ENCODE measurements around the gene BIN1.

Gene BIN1

DNA sequence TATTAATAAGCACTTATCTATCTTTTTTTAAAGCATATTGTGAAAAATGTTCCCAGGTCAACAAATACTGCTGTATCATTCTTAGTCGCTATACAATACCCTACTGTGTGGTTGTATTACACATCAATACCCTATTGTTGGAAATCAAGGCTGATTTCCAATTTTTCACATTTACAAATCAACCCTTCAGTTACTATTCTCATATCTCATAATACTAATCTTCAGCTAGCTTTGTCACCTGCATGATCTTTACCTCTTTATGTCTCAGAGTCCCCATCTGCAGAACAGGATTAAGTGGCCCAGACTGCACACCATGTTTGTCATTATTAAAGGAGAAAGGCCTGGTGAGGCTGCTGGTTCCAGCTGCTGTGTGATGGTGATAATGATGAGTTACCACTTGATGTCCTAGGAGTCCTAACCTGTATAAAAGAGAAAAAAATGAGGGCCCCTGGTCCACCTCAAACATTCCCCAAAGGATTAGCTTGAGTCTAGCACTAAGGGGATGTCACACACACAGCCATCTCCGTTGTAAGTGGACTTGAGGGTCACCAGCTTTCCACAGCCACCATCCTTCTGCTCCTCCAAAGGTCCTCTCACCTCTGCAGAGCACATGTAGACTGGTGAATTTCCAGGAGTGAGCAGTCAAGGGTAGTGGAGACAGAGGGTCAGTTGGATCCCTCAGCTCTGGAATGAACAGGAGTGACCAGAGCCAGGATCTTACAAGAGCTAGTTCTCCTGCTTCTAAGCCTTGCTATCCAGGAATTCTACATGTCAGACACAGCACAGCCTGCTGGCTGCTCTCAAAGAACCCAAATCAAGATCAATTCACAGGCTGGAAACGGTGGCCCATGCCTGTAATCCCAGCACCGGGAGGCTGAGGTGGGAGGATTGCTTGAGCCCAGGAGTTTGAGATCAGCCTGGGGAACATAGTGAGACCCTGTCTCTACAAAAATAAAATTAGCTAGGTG lies 36.0 kb upstream of the BIN1 start:
- Mint-ChIP-seq H3K4me3 (no peak overlapping the region), H3K4me1 (ENCODE audit: low read depth) (peaks cover 58% of the 10 kb centered on the region), H3K36me3 (ENCODE audit: low read depth) (no peaks in the 10 kb centered on the region), H3K27ac (peak overlapping the region; percentile 71), H3K27me3 (peaks cover 27% of the 10 kb centered on the region), H3K9me3 (no peaks in the 10 kb centered on the region)
- intact Hi-C loops (cut with micrococcal nuclease), result no loop called here

GRCh38 chr2:127140538-127140937 lies 33.6 kb upstream of the BIN1 start:
- Mint-ChIP-seq H3K27ac (no peak overlapping the region), H3K27me3 (peaks cover 32% of the 10 kb centered on the region), H3K36me3 (ENCODE audit: low read depth) (no peaks in the 10 kb centered on the region), H3K4me3 (no peak overlapping the region), H3K9me3 (no peaks in the 10 kb centered on the region), H3K4me1 (ENCODE audit: low read depth) (peaks cover 62% of the 10 kb centered on the region)
- intact Hi-C loops (cut with micrococcal nuclease), result no loop called here

- Mint-ChIP-seq H3K4me3 (no peak overlapping the region), H3K4me1 (ENCODE audit: low read depth) (peaks cover 64% of the 10 kb centered on the region), H3K36me3 (ENCODE audit: low read depth) (no peaks in the 10 kb centered on the region), H3K9me3 (no peaks in the 10 kb centered on the region), H3K27ac (no peak overlapping the region), H3K27me3 (peaks cover 32% of the 10 kb centered on the region)
- intact Hi-C loops (cut with micrococcal nuclease), result loop anchor here (5.0 to 10.0 kb wide), 2 partner anchors 38 to 55 kb away; no protein-coding TSS in a partner anchor
These were observed 32.8 kb upstream of the BIN1 start for GRCh38 chr2:127139766-127140165.

GRCh38 chr2:127138281-127138680 lies 31.3 kb upstream of the BIN1 start:
- Mint-ChIP-seq H3K4me3 (no peak overlapping the region), H3K27me3 (peaks cover 32% of the 10 kb centered on the region), H3K27ac (no peak overlapping the region), H3K9me3 (no peaks in the 10 kb centered on the region), H3K4me1 (ENCODE audit: low read depth) (peaks cover 61% of the 10 kb centered on the region), H3K36me3 (ENCODE audit: low read depth) (no peaks in the 10 kb centered on the region)
- intact Hi-C loops (cut with micrococcal nuclease), result loop anchor here (5.0 to 10.0 kb wide), 2 partner anchors 39 to 53 kb away; no protein-coding TSS in a partner anchor

GRCh38 chr2:127137741-127138140 lies 30.8 kb upstream of the BIN1 start:
- Mint-ChIP-seq H3K36me3 (ENCODE audit: low read depth) (no peaks in the 10 kb centered on the region), H3K9me3 (no peaks in the 10 kb centered on the region), H3K27me3 (peaks cover 32% of the 10 kb centered on the region), H3K4me1 (ENCODE audit: low read depth) (peaks cover 61% of the 10 kb centered on the region), H3K27ac (peak overlapping the region; percentile 41), H3K4me3 (no peak overlapping the region)
- intact Hi-C loops (cut with micrococcal nuclease), result loop anchor here (5.0 to 10.0 kb wide), 2 partner anchors 40 to 53 kb away; no protein-coding TSS in a partner anchor

DNA sequence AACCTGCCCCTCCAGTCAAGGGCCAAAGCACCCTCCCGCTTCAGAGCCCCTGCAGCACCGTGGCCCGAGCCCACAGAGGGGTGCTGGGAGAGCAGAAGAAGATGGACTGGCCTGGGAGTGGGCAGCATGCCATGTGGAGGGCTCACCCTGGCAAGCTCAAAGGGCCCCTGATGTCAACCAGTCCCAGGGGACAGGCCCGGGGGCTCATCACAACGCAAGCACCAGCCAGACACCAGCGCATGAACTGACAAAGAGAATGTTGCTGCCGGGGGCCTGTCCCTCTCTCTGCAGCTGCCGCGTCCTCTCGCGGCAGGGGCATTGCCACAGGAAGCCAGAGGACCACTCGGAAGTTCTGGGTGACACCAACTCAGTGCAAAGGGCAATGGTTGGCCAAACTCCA lies 30.3 kb upstream of the BIN1 start:
- H3K27me3 Mint-ChIP-seq, result peaks cover 32% of the 10 kb centered on the region
- peaks cover 59% of the 10 kb centered on the region for H3K4me1 Mint-ChIP-seq (ENCODE audit: low read depth)
- no peak overlapping the region for H3K27ac Mint-ChIP-seq
- intact Hi-C loops (cut with micrococcal nuclease), result loop anchor here (5.0 to 10.0 kb wide), 2 partner anchors 40 to 52 kb away; no protein-coding TSS in a partner anchor
- H3K9me3 Mint-ChIP-seq, result no peaks in the 10 kb centered on the region
- no peaks in the 10 kb centered on the region for H3K36me3 Mint-ChIP-seq (ENCODE audit: low read depth)
- no peak overlapping the region for H3K4me3 Mint-ChIP-seq

GRCh38 chr2:127134833-127135830 lies 28.2 kb upstream of the BIN1 start:
- no peaks in the 10 kb centered on the region for H3K9me3 Mint-ChIP-seq

DNA sequence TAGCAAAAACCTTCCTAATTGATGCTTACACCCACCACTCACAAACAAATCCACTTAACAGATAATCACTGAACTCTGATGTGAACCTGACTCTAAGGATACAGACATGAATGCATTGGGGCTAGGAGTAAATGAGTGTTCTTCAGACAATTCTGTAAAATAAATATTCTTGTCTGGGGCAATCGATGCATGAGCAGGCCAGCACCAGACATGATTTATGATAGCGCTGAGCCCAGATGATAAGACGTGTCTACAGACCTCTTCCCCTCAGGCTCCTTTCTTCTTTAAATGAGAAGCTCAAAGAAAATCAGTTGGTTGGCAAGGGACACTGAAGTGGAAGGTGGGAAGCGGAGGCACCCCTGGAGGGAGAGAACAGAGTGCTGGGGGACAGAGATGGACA lies 27.3 kb upstream of the BIN1 start:
- Mint-ChIP-seq H3K27ac (peak overlapping the region; percentile 71), H3K9me3 (no peaks in the 10 kb centered on the region), H3K4me1 (ENCODE audit: low read depth) (peaks cover 43% of the 10 kb centered on the region), H3K36me3 (ENCODE audit: low read depth) (no peaks in the 10 kb centered on the region), H3K4me3 (peak overlapping the region; percentile 30), H3K27me3 (peaks cover 12% of the 10 kb centered on the region)
- intact Hi-C loops (cut with micrococcal nuclease), result loop anchor here (10.0 kb wide), 1 partner anchor 49 kb away; no protein-coding TSS in a partner anchor

More at GRCh38 chr2:127134833-127135830, 28.2 kb upstream of the BIN1 start:
- H3K27me3 Mint-ChIP-seq, result peaks cover 19% of the 10 kb centered on the region
- H3K27ac Mint-ChIP-seq, result peak overlapping the region; percentile 71
- no peaks in the 10 kb centered on the region for H3K36me3 Mint-ChIP-seq (ENCODE audit: low read depth)
- intact Hi-C loops (cut with micrococcal nuclease), result loop anchor here (5.0 to 10.0 kb wide), 2 partner anchors 42 to 50 kb away; no protein-coding TSS in a partner anchor
- H3K4me3 Mint-ChIP-seq, result peak overlapping the region; percentile 8
- H3K4me1 Mint-ChIP-seq (ENCODE audit: low read depth), result peaks cover 51% of the 10 kb centered on the region

- Mint-ChIP-seq H3K27ac (peak overlapping the region; percentile 31), H3K9me3 (no peaks in the 10 kb centered on the region), H3K4me1 (ENCODE audit: low read depth) (peaks cover 43% of the 10 kb centered on the region), H3K36me3 (ENCODE audit: low read depth) (no peaks in the 10 kb centered on the region), H3K4me3 (no peak overlapping the region), H3K27me3 (peaks cover 11% of the 10 kb centered on the region)
- intact Hi-C loops (cut with micrococcal nuclease), result loop anchor here (10.0 kb wide), 1 partner anchor 49 kb away; no protein-coding TSS in a partner anchor
These were observed 26.8 kb upstream of the BIN1 start for GRCh38 chr2:127133793-127134192.

DNA sequence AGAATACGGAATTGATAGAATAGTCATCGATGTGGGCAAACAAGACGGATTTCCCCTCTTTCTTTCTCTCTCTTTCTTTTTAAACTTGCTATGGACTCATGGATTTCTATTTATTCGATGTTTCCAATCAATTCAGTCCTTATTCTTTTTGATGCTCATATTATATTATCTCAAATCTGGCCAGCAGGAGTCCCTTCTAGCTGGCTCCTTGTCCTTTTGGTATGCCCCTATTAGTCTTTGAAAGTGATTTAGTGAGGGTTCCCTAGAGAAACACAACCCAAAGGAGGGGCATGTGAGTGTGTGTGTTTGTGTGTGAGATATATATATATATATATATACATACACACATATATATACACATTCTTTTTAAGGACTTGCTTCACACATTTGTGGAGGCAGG lies 23.5 kb upstream of the BIN1 start:
- H3K9me3 Mint-ChIP-seq, result no peaks in the 10 kb centered on the region
- no peak overlapping the region for H3K27ac Mint-ChIP-seq
- intact Hi-C loops (cut with micrococcal nuclease), result loop anchor here (10.0 kb wide), 1 partner anchor 46 kb away; no protein-coding TSS in a partner anchor
- H3K36me3 Mint-ChIP-seq (ENCODE audit: low read depth), result no peaks in the 10 kb centered on the region
- no peak overlapping the region for H3K4me3 Mint-ChIP-seq
- H3K27me3 Mint-ChIP-seq, result peaks cover 8% of the 10 kb centered on the region
- H3K4me1 Mint-ChIP-seq (ENCODE audit: low read depth), result peaks cover 25% of the 10 kb centered on the region

DNA sequence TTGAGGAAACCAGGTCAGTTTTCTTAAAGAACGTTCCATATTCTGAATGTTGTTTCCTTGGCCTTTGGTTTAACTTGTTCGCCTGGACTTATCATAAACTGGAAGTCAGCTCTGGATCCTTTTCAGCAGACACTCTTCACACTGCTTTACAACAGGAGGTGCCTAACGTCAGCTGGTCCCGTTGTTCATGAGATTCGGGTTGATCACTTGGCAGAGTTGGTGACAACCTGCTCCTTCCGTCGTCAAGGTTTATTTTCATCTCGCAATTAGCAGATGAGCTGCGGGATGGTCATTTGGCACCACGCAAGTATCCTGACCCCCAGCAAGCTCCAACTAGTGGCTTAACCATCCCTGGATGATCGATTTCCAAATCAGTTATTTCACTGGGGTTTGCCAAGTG lies 23.0 kb upstream of the BIN1 start:
- H3K4me3 Mint-ChIP-seq, result no peak overlapping the region
- intact Hi-C loops (cut with micrococcal nuclease), result loop anchor here (10.0 kb wide), 1 partner anchor 45 kb away; no protein-coding TSS in a partner anchor

GRCh38 chr2:127128445-127128904 lies 21.5 kb upstream of the BIN1 start:
- Mint-ChIP-seq H3K27ac (no peak overlapping the region), H3K27me3 (peaks cover 8% of the 10 kb centered on the region), H3K9me3 (no peaks in the 10 kb centered on the region), H3K36me3 (ENCODE audit: low read depth) (no peaks in the 10 kb centered on the region), H3K4me3 (no peak overlapping the region), H3K4me1 (ENCODE audit: low read depth) (peaks cover 12% of the 10 kb centered on the region)
- intact Hi-C loops (cut with micrococcal nuclease), result no loop called here

More for the DNA sequence above, 23.0 kb upstream of the BIN1 start:
- Mint-ChIP-seq H3K27me3 (peaks cover 8% of the 10 kb centered on the region), H3K4me1 (ENCODE audit: low read depth) (peaks cover 20% of the 10 kb centered on the region), H3K36me3 (ENCODE audit: low read depth) (no peaks in the 10 kb centered on the region), H3K9me3 (no peaks in the 10 kb centered on the region), H3K27ac (no peak overlapping the region)

GRCh38 chr2:127125821-127126220 lies 18.9 kb upstream of the BIN1 start:
- Mint-ChIP-seq H3K27me3 (peaks cover 8% of the 10 kb centered on the region), H3K4me3 (no peak overlapping the region), H3K36me3 (ENCODE audit: low read depth) (no peaks in the 10 kb centered on the region)

More at GRCh38 chr2:127125821-127126220, 18.9 kb upstream of the BIN1 start:
- H3K27ac Mint-ChIP-seq, result no peak overlapping the region
- intact Hi-C loops (cut with micrococcal nuclease), result no loop called here
- H3K4me1 Mint-ChIP-seq (ENCODE audit: low read depth), result peaks cover 5% of the 10 kb centered on the region
- no peaks in the 10 kb centered on the region for H3K9me3 Mint-ChIP-seq
